ENCODE data around the gene CIT.
A peak's percentile ranks its signal among the peaks of the same experiment; 100 is the strongest.

The CIT gene

GRCh38 chr12:119838826-119839600 lies 38.1 kb downstream of the CIT start:
- no peak for DNase-seq (ENCODE audit: low read depth)
- H3K4me3 ChIP-seq (ENCODE audit: low read length), result no peak overlapping the region
- TF ChIP-seq CTCF (conservative IDR thresholded peaks at IDR 0.05; ENCODE audit: low read length), result no peak

GRCh38 chr12:119836781-119837180 lies 40.3 kb downstream of the CIT start:
- no peak overlapping the region for H3K4me3 ChIP-seq (ENCODE audit: low read length)
- no peak for TF ChIP-seq CTCF (conservative IDR thresholded peaks at IDR 0.05; ENCODE audit: low read length)
- DNase-seq (ENCODE audit: low read depth), result no peak

GRCh38 chr12:119835068-119835467 lies 42.1 kb downstream of the CIT start:
- peak; percentile 17; the same call in 1 of the 2 replicates for TF ChIP-seq CTCF (conservative IDR thresholded peaks at IDR 0.05; ENCODE audit: low read length)
- no peak overlapping the region for H3K4me3 ChIP-seq (ENCODE audit: low read length)
- peak; percentile 31 for DNase-seq (ENCODE audit: low read depth)

GRCh38 chr12:119829439-119829838 lies 47.7 kb downstream of the CIT start:
- TF ChIP-seq CTCF (conservative IDR thresholded peaks at IDR 0.05; ENCODE audit: low read length), result no peak
- no peak overlapping the region for H3K4me3 ChIP-seq (ENCODE audit: low read length)
- no peak for DNase-seq (ENCODE audit: low read depth)

- H3K4me3 ChIP-seq (ENCODE audit: low read length), result no peak overlapping the region
- no peak for TF ChIP-seq CTCF (conservative IDR thresholded peaks at IDR 0.05; ENCODE audit: low read length)
- DNase-seq (ENCODE audit: low read depth), result no peak
Measured at GRCh38 chr12:119828300-119828699, 48.8 kb downstream of the CIT start.

GRCh38 chr12:119827760-119828159 lies 49.4 kb downstream of the CIT start:
- H3K4me3 ChIP-seq (ENCODE audit: low read length), result no peak overlapping the region
- no peak for DNase-seq (ENCODE audit: low read depth)
- no peak for TF ChIP-seq CTCF (conservative IDR thresholded peaks at IDR 0.05; ENCODE audit: low read length)

Measured in AG10803 (cell line).